ENCODE measurements around the gene DCPS.
"Not testable (repeated sequence)": the region's sequence is repeated elsewhere in the genome, so short reads cannot be mapped to it uniquely, and the experiment has no call there.

The DCPS gene

GRCh38 chr11:126341760-126342161 lies 37.9 kb downstream of the DCPS start:
- in situ Hi-C loops (cut with MboI; ENCODE audit: low sequenced_read_pairs), result no loop called here

DNA sequence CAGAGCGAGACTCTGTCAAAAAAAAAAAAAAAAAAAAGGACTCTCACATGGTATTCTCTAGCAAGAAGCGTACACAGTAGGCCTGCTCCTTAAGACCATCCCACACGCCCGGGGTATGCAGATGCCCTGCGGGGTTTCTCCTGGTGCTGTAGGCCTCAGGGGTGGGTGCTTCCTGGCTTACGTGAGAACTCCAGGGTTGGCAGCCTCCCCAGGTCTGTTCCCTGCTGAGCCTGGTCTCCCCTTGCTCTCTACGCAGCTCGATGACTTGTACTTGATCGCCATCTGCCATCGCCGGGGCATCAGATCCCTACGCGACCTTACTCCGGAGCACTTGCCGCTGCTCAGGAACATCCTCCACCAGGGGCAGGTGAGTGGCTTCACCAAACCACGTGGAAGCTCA lies 39.2 kb downstream of the DCPS start:
- in situ Hi-C loops (cut with MboI; ENCODE audit: low sequenced_read_pairs), result no loop called here

DNA sequence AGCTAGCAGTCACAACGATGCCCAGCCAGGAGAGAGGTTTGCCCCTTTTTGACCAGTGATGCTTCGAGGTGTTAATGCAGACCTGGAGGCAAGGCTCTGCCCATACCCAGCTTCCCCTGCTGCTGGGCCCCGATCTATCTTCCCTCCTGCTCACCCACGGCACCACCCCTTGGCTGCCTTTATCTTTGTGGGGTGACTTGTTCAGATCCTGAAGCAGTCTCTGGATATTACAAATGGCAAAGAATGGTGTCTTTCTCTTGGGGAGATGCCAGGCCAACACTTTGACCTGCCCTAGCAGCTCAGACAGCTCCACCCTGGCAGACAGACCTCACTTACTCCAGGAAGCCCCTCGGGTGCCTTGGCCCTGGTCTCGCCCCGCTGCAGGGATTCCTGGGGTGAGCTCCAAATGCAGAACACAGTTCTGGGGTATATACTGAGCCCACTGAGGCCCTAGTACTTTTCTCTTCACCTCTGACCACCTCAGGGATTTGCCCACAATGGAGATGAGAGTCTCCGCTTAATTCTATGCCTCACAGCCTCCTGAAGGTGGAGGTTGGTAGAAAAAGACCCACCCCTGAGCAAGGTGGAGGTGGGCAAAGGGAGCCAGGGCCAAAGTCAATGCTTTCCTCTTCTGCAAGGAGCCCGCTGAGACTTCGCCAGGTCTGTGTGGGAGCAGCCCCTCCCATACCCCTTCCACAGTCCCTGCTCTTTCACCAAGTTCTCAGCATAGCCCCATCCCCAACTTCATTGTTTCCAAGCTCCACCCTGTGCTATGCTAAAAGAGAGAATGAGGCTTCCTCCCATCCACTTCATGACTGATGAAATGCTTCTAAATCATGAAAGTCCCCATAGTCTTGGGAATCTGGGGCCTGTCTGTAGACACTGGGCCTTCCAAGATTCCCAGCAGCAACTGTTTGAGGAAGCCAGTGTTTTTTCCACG lies 40.6 kb downstream of the DCPS start:
- in situ Hi-C loops (cut with MboI; ENCODE audit: low sequenced_read_pairs), result no loop called here

DNA sequence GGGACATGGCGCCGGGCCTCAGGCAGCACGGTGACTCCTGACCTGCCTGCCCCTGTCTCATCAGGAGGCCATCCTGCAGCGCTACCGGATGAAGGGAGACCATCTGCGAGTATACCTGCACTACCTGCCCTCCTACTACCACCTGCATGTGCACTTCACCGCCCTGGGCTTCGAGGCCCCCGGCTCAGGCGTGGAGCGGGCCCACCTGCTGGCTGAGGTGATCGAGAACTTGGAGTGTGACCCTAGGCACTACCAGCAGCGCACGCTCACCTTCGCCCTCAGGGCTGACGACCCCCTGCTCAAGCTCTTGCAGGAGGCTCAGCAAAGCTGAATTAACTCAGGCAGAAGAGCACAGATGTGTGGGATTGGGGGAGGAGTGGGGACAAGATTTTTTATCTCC lies 41.4 kb downstream of the DCPS start:
- in situ Hi-C loops (cut with MboI; ENCODE audit: low sequenced_read_pairs), result no loop called here

DNA sequence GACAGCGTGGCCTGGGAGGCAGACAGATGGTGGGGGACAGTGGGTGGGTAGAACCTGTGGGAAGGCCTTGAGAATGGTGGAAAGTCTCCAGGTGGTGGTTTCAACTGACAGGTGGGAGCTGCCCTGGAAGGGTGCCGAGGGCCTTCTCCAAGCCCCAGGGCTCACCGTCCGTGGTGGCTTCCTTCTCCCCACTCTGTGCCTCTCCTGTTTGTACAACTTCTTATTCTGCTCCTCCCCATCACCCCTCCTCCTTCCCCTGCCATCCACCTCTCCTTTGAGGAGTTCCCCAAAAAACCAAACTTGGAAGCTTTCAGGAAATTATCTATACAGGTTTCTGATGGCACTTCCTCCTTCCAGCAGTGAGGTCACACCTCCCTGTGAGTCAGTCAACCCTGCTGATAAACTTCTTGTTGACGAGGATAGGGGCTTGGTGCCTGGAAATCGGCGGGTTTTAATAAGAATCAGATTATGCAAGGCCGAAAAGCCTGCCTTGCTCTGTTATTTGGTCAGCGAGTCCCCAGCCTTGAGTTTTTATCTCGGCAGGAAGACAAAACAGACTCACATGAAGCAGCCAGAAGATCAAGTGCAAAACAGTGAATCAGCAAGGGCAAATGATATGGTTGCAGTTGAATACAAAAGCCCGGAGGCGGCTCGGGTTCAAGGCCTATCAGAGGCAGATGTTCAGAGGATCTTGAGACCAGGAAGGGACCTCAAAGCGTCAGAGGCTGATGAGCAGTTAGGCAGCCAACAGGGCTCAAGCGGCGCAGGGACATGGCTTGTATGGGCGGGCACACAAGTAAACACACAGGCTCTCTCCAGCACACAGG lies 42.1 kb downstream of the DCPS start:
- in situ Hi-C loops (cut with MboI; ENCODE audit: low sequenced_read_pairs), result no loop called here

DNA sequence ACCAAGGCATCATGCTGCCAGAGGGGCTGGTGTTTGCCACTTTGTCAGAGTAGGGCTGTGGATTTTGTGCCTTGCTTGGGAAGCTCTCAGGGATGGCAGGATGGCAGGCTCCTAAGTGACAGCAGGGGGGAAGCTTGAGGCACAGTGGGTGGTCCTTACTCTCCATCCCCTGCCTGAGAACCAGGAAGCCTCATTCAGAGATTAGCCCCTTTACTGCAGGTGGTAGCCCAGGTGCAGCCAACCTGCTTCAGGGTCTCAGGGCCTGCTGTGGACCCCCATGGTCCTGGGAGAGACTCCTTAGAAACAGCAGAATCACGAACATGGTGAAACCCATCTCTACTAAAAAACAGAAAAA lies 42.7 kb downstream of the DCPS start:
- in situ Hi-C loops (cut with MboI; ENCODE audit: low sequenced_read_pairs), result no loop called here

- in situ Hi-C loops (cut with MboI; ENCODE audit: low sequenced_read_pairs), result not testable (repeated sequence)
These were observed 43.1 kb downstream of the DCPS start for GRCh38 chr11:126346946-126347345.

GRCh38 chr11:126347751-126348668 lies 44.1 kb downstream of the DCPS start:
- in situ Hi-C loops (cut with MboI; ENCODE audit: low sequenced_read_pairs), result no loop called here

DNA sequence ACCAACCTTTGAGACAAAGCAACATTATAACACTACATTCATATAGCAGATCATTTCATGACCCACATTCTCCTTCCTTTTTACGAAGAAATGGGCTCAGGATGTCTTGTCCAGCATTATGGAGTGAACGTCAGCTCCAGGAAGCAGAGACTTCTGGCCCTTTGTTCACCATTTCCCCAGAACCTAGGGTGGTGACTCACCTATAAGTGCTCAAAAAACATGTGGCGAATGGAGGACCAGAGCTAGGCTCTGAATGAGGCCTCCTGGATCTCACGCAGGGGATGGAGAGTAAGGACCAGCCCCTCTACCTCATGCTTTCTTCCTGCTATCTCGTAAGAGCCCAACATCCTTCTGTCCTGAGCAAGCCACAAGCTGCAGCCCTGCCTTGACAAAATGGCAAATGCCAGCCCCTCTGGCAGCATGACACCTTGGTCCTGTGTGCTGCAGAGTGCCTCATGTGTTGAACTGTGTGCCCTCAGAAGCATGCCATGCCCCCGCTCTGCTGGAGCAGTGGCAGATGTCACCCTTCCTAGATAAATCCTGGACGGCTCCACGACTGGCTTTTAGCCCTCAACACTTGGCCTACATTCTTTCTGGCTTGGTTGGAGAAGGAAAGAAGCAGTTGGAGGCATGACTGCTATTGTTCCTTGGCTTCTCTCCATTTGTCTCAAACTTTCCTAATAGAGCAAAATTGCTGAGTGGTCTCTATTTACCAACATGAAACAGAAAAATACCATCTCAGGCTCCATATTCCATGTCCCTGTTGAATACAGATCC lies 45.1 kb downstream of the DCPS start:
- in situ Hi-C loops (cut with MboI; ENCODE audit: low sequenced_read_pairs), result no loop called here

- in situ Hi-C loops (cut with MboI; ENCODE audit: low sequenced_read_pairs), result no loop called here
These were observed 47.0 kb downstream of the DCPS start for GRCh38 chr11:126350836-126351235.

GRCh38 chr11:126352163-126352562 lies 48.3 kb downstream of the DCPS start:
- in situ Hi-C loops (cut with MboI; ENCODE audit: low sequenced_read_pairs), result no loop called here

DNA sequence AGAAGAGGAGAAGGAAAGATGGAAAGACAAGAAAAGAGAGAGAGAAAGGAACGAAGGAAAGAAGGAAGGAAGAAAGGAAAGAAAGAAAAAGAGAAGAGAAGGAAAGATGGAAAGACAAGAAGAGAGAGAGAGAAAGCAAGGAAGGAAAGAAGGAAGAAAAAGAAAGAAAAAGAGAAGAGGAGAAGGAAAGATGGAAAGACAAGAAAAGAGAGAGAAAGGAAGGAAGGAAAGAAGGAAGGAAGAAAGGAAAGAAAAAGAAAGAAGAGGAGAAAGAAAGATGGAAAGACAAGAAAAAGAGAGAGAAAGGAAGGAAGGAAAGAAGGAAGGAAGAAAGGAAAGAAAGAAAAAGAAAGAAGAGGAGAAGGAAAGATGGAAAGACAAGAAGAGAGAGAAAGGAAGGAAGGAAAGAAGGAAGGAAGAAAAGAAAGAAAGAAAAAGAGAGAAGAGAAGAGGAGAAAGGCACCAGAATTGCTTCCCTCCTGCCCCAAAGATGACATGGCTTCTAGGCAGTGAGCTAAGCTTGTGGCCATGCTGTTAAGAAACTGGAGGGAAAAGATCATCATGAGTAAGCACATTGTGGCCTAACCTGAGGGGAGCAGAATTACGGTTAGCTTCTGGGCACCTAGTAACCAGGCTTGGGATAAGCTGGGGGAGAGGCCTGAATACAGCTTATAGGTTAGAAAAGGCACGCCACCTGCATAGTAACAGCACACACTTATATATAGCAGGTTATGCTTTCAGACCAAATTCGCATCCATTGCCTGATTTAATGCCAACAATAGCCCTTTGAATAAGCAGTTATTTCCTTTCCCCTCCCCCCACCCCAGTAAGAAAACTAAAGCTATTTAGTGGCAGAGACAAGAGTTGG lies 49.3 kb downstream of the DCPS start:
- in situ Hi-C loops (cut with MboI; ENCODE audit: low sequenced_read_pairs), result no loop called here

DNA sequence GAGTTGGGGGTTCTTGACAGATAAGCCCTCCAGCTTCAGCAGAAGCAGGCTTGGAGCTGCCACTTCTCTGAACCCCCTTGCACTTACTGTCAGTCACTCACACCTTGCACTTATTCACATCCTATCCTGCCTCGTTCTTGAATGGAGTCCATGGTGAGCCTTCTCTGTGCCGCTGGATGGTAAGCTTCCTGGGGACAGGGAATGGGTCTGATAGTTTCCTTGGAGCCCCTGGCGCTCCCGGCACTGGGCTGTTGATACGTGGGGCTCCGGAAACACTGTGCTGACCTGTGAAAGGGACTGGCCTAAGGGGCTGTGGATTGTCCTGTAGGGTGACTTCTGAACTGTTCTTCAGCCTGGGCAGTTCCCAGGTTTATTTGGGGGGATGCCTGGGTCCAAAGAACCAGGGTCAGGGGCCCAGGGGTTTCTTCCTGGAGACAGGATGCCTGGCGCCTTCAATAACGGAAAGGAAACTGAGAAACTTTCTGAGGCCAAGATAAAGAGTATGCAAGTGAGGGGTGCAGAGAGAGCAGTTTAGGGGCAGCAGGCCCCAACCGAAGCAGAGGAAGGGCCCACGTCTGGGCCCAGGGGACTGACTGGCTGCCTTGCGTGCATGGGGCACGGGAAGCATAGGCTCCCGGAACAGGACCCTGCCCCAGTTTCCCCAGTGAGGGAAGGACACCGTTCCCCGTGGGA lies 50.9 kb downstream of the DCPS start:
- in situ Hi-C loops (cut with MboI; ENCODE audit: low sequenced_read_pairs), result no loop called here

DNA sequence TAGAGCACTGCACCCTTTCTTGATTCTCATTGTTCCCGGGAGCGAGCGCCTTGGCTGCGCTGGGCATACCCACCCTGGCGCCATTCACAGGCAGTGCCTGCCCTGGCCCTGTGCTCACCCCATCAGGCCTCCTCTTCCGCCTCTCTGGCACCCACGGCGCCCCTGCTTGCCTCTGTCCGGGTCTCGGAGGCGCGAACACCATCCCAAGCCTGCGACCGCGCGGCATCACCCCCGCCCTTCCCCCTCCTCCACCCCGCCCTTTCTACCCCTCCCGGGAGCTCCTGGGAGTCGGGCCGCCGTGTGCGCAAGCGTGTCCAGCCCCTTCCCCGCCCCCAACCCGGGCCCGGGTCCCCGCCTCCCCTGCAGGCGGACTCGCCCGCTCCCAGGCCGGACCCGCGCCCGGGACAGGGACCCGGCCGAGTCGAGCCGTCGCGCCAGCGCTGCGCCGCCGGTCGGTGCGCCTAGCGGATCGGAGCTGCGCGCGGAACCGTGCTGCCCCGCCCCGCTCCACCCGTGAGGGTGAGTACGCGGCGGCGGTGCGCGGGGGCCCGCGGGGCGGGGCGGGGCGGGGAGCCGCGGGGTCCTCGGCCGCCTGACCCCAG lies 51.6 kb downstream of the DCPS start, which contains the start of gene ST3GAL4:
Gene ST3GAL4, plus strand, starts transcription at position 363 of the 602 bp plus-strand sequence. CDS start 50,470 bp downstream, outside the sequence.
- in situ Hi-C loops (cut with MboI; ENCODE audit: low sequenced_read_pairs), result no loop called here

- in situ Hi-C loops (cut with MboI; ENCODE audit: low sequenced_read_pairs), result no loop called here
These were observed 52.4 kb downstream of the DCPS start for GRCh38 chr11:126355926-126356897.

- in situ Hi-C loops (cut with MboI; ENCODE audit: low sequenced_read_pairs), result no loop called here
These were observed 53.4 kb downstream of the DCPS start for GRCh38 chr11:126357055-126357962.

All from HL-60/S4 treated with retinoic acid at 250 ng/mL for 4 days and 3 days (cell line).